Stimulated activated CD4-positive, alpha-beta T cell treated with anti-CD3 and anti-CD28 coated beads, Interleukin-15, amount 100 ng/mL, for 24 hours (primary cell): ENCODE data around the gene SYNE1.
"Not testable (repeated sequence)": the region's sequence is repeated elsewhere in the genome, so short reads cannot be mapped to it uniquely, and the experiment has no call there.

Experiments
- DNase-seq: peaks from one replicate; pipeline ENCODE4 v3.0.0-alpha.2; 2020

Gene SYNE1

GRCh38 chr6:152478377-152479010 is 158.7 kb downstream of the SYNE1 start:
- no peak for DNase-seq

DNA sequence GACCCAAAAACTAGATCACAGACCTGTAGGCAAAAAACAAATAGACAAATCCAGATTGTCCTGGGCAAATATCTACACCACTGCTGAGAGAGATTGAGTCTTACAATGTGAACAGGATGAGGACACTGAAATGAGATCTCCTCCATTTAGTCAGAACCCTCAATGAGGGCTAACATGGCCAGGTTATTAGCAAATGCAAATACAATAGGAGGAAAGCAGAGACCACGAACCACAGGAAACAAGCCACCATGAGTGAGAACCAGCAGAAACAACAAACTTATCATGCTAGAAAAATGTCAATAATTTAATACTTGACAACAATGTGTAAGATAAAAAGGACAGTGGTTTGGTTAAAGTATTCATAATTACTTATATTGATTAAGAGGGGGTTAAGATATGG is 162.8 kb downstream of the SYNE1 start:
- DNase-seq = no peak

DNA sequence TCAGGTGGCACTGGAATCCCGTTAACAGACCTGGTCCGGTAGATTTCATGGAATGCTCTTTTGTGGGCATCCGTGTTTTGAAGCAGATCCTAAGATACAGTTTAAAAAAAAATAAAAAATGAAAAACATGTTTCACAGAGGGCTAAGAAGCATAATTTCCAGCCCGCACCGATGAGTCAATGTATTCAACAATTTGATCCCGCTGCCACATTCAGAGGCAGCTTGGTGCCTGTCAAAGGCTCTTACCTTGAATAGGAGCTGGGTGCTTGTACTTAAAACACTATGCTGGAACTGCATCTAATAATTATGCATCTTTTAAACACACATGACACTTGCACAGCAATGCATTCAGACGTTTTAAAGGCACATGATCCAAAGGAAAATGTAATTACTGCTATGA is 164.8 kb downstream of the SYNE1 start:
- no peak for DNase-seq

GRCh38 chr6:152471456-152472265 is 165.5 kb downstream of the SYNE1 start:
- DNase-seq = no peak

DNA sequence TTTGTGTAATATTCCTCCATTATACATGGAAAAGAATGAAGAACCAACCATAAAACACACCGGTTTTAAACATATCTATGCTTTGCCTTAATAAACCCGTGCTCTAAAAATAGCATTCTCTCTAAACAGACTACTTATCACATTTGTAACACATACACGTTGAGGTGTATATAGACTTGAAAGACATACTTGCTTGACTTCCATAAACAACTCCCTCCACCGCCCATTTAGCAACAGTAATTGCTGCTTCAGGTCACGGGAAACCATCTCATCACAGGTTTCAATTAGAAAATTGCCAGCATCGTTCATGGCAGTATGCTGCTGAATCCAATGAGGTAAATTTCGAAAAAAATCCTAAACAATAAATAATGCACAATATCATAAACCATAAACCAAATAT is 174.0 kb downstream of the SYNE1 start:
- DNase-seq = no peak

- no peak for DNase-seq
These were observed 174.4 kb downstream of the SYNE1 start for GRCh38 chr6:152462716-152463115.

GRCh38 chr6:152461556-152461955 is 175.6 kb downstream of the SYNE1 start:
- no peak for DNase-seq

DNA sequence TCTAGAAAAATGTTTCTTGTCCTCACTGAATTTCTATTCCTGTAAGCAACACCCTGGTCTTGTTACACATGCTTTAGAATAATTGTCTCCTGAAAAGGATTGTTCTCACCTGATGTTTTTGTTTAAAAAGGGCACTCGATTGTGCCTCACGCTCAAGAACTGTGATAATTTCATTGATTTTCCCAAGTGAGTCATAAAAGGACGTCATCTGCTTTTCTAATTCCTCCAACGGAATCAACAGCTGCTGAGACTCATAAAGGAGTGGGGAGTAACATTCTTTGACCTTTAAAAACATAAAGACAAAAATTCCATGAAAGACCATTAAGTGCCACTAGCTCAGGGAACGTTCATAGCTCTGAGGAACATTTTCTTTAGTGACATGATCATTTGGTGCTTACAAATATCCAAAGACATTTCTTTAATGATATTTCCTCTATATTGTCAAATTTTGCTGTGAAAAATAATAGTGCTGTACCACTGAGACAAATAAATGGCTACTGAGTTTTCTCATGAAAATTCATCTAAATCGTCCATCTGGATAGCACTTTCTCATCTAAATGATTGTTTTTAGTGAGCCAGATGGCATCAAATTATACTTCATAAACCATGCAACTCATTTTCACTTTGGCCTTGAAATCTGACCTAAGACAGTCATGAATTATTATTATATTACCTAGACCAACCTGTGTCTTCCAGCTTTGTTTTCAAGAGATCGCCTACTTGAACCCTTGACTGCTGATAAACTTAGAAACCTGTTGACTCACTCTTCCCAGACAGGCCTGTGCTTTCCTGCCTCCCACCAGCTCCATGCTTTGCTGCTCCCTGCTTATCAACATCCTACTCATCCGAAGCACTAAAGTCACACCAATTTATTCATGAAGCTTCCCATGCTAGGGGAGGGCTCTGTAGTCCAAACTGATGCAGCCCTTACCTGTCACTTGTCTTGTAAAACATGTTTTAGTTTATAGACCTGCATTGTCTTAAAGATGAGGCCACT is 178.2 kb downstream of the SYNE1 start:
- DNase-seq = no peak

DNA sequence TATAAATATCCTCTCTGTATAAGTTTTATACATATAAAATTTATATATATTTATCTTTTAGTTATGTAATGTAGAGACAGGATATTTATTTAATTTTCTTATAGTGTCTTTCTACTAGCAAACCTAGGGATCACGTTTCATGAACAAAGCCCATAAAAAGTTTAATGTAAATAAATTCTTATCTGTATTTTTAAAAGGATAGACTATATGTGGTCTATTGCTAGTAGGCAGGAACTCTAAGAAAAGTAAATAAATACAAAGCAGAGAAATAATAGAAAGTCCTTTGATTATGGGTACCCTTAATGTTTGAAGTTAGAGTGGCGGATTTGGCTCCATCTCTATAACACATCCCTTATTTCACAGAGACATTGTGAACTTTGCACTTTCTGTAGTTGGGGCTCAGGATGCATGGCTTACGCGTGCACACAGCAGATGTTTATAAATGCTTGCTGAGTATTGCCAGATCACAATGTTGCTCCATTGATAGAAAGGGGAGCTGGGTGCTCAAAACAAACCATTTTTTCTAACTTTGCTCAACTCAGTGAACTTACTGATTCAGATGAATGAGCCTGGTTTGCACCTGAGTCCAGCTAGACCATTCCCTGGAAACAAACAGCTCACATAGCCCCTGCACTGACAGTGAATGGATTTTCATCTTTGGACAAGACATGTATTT is 179.1 kb downstream of the SYNE1 start:
- no peak for DNase-seq

DNA sequence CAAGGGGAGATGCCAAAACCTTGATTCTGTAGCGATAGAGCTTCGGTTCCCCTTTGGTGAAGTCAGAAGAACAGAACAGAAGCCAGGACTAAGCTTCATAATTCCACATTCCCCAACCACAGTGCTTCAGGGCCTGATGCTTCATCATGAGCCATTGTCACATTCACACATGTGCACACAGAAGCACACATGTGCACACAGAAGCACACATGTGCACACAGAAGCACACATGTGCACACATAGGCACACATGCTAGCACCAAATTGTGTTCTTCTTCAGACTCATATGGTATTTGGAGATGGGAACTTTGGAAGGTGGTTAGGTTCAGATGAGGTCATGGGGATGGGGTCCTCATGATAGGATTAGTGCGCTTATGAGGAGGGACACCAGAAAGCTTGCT is 183.2 kb downstream of the SYNE1 start:
- DNase-seq = no peak

DNA sequence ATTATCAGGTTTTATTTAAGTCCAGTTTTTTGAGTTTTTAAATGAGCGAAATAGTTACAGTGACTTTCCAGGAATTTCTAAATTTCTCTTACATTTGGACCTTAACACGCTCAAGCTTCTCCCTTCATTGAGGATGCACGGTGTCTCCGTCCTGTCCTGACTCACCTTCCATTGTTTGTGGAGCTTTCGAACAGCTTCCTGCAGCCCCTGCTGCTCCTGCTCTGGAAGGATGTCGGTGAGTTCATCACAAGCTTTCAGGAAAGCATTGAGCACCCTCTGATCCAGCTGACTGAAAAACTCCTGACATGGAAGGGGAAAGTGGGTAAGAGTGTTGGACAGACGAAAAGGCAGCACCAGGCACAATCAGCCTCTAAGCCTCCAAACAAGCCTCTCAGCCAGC is 183.7 kb downstream of the SYNE1 start:
- no peak for DNase-seq

DNA sequence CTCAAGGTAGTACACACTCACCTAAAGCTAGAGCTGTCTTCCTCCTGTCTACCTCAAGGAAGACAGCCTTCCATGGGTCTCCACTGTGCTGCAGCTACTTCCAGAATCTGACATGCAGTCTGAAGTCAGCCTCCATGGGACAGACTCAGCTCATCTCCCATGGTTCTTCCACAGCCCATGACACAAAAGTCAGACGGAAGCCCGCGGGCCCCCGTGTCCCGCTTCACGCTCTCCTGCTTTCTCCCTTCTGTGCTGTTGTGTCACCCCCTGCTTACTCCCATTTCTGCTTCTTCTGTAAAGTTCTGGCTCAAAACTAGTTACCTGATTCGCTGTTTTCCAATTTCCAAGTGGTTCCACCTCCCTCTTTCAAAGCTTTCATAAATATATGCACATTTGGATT is 184.5 kb downstream of the SYNE1 start:
- no peak for DNase-seq

GRCh38 chr6:152450519-152450918 is 186.6 kb downstream of the SYNE1 start:
- no peak for DNase-seq

DNA sequence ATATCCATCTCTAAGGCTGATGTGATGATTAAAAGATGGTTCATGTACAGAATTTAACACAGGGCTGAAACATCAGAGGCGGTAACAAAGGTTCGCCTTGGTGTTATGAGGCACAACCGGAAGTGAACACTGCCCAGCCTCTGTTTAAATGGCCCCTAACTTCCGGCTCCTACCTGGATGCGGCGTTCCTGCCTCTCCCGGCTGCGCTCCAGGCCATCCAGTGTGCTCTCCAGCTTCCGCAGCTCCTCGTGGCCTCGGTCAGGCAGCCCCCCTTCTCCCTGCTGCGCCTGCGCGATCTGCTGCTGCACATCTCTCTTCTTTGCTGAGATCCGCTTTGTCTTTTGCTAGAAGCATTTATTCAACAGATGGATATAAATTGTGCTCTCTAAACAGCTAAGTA is 195.3 kb downstream of the SYNE1 start:
- DNase-seq = no peak

DNA sequence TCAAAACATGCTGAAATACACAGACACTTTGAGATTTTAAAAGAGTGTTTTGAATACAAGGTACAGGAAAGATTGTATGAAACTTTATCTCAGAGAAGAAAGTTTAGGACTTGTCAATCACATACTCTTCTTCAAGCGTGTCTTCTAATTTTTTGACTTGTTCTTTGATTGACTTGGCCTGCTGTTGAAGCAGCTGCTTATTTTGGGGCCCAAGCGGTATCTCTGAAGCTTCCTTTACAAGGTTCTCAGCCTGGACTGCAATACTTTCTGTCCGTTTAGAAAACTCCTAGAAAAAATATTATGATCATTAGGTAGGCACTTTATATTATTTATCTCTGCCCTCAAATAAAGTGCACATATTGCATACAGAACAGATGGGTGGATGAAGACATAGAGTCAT is 201.3 kb downstream of the SYNE1 start:
- no peak for DNase-seq

DNA sequence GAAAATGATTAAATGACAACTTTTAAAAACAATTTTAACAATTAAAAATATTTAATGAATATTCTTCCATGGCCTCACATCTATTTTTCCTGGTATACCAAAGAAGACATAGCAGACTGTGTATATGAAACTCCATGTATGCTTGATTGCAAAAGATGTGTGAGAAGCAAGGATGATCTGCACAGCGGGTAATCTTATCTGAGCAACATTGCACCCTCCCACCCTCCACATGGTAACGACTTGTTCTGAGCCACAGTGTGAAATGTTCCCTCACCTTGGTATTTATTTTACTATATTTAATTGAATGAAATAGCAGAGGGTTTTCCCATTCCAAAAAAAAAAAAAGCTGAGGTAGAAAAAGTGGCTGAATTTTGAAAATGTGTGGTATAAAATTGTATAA is 204.4 kb downstream of the SYNE1 start:
- DNase-seq = no peak

DNA sequence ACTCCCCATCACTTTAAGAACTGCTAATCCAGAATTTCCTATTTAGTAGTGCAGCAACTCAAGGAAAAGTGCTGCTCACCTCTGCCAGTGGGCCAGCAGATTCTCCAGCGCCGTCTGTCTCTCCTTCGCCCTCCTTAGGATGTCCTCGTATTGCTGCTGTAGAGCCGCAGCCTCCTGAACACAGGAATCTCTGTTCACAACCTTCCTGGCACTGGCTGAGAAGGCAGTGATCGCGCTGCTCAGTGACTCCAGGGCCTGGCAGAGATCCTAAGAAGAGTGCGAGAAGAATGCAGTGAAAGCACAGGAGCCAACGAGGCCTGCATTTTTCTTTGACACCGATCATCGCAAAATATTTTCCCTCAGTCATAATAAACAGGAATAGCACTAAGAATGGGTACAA is 209.0 kb downstream of the SYNE1 start:
- DNase-seq = no peak

DNA sequence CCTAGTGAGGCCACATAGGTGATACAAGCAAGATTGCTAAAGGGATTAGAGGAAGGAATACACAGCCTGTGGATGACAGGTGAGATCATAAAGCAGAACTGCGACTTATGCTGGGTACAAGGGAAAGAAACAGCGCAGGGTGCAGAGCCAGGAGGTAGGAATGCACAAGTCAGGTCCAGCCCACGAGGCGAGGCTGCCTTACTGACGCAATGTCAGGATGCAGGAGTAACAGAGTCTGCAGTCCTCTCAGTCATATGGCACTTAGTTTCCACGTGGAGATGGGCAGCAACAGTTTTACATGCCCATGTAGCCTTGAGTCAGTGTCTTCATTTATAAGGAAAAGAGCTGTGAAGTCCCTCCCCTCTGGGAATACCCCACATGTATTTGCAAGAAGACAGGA is 210.9 kb downstream of the SYNE1 start:
- no peak for DNase-seq

GRCh38 chr6:152423216-152424103 is 213.7 kb downstream of the SYNE1 start:
- no peak for DNase-seq

GRCh38 chr6:152421496-152421895 is 215.7 kb downstream of the SYNE1 start:
- DNase-seq = not testable (repeated sequence)

GRCh38 chr6:152420696-152421095 is 216.5 kb downstream of the SYNE1 start:
- no peak for DNase-seq

GRCh38 chr6:152418551-152418950 is 218.6 kb downstream of the SYNE1 start:
- no peak for DNase-seq
